Activated CD4-positive, alpha-beta T cell treated with anti-CD3 and anti-CD28 coated beads, Interleukin-2, amount 10 ng/mL, durations not matched to agents 7 days and 5 days (primary cell): ENCODE data around the gene NFE2L3. TPM values are rescaled to one million over a fixed set of nuclear protein-coding genes. Genes with fewer than 3 reads are reported as not detected.

ENCODE experiments used
- CTCF ChIA-PET: fragments of 350-600 bp; sonication (Branson Sonifier 250); formaldehyde crosslinking; loops from one replicate; lab custom pipeline; 2021; ENCODE audit warnings: antibody characterized with exemption; lab: Charles Lee
- POLR2A ChIA-PET: fragments of 350-600 bp; sonication (Branson Sonifier 250); formaldehyde crosslinking; loops from one replicate; lab custom pipeline; 2021; ENCODE audit warnings: antibody characterized with exemption; lab: Charles Lee
- DNase-seq: peaks from one replicate; pipeline ENCODE4 v3.0.0-alpha.2; 2020
- H3K27ac Mint-ChIP-seq: one replicate; pipeline ENCODE4 v1.8.0; 2021; ENCODE audit warnings: mild to moderate bottlenecking, moderate library complexity, mixed read lengths
- H3K27me3 Mint-ChIP-seq: one replicate; pipeline ENCODE4 v1.8.0; 2021; ENCODE audit warnings: mixed read lengths
- H3K36me3 Mint-ChIP-seq: one replicate; pipeline ENCODE4 v1.8.0; 2021; ENCODE audit warnings: low read depth, mixed read lengths
- H3K4me1 Mint-ChIP-seq: one replicate; pipeline ENCODE4 v1.8.0; 2021; ENCODE audit warnings: mixed read lengths
- H3K4me3 Mint-ChIP-seq: one replicate; pipeline ENCODE4 v1.8.0; 2021; ENCODE audit warnings: mild to moderate bottlenecking, moderate library complexity, mixed read lengths
- H3K9me3 Mint-ChIP-seq: one replicate; pipeline ENCODE4 v1.8.0; 2021; ENCODE audit warnings: mixed read lengths
- total RNA-seq, 2 experiments: library from RNA; stranded (reverse); gene quantifications; one replicate each; pipeline ENCODE4 v1.2.3, GENCODE V29; 2021

Gene NFE2L3
- total RNA-seq, 2 experiments from 2014 or later = 12.0 to 15.3 TPM

DNA sequence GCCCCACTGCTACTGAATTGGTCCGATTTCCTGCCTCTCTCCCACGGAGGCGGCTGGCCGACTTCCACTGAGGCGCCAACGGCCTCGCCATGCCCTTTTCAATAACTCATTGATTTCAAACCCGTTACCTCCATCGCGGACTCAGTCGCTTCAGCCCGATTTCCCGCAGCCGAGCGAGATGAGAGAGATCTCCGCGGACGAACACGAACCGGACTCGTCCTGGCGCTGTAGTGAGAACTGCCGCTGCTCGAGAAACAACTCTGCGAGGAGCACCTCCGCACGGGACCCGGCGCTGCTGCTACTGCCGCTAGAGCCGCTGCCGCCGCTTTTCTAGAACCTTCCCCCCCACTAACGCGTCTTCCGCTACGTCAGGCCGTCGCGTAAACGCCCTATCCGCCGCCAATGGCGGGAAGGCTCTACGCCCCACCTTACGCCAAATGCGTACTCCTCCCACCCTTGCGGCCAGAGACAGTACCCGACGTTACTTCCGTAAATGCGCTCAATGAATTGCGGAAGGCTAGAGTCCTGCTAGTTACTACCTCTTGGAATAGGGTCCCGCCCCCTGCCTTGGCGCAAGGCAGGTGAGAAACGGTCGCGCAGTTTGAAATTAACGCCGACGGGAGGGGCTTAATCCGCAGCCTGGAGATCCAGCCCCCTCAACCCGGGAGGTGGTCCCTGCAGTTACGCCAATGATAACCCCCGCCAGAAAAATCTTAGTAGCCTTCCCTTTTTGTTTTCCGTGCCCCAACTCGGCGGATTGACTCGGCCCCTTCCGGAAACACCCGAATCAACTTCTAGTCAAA is 48.6 kb downstream of the NFE2L3 start, which contains the start of gene HNRNPA2B1:
Gene HNRNPA2B1 (minus strand): TSS at position 303 of the 803 bp plus-strand sequence. CDS start 169 bp downstream, at position 134.
- ChIA-PET CTCF (interaction anchor here (0.6 to 4.1 kb wide), 7 partner anchors 9 to 110 kb away, joined by 3 to 30 read pairs (median 4); partner anchors contain the start of gene NFE2L3), POLR2A (interaction anchor here (0.9 to 2.5 kb wide), 6 partner anchors 12 to 338 kb away, joined by 3 to 10 read pairs (median 6); partner anchors contain the start of gene NFE2L3)
- Mint-ChIP-seq H3K4me1 (peaks cover 44% of the 10 kb centered on the region), H3K27me3 (no peaks in the 10 kb centered on the region), H3K9me3 (no peaks in the 10 kb centered on the region), H3K36me3 (peaks cover 76% of the 10 kb centered on the region), H3K27ac (peak within 1 kb of the TSS; percentile 100), H3K4me3 (peak within 1 kb of the TSS; percentile 97)
- peak; percentile 98 for DNase-seq

- no peaks in the 10 kb centered on the region for H3K27me3 Mint-ChIP-seq
- H3K36me3 Mint-ChIP-seq = peaks cover 75% of the 10 kb centered on the region
- no peaks in the 10 kb centered on the region for H3K9me3 Mint-ChIP-seq
- peak; percentile 93 for DNase-seq
- H3K4me3 Mint-ChIP-seq = peak within 1 kb of the TSS; percentile 97
- H3K4me1 Mint-ChIP-seq = peaks cover 44% of the 10 kb centered on the region
- ChIA-PET CTCF (interaction anchor here (0.6 to 1.5 kb wide), 2 partner anchors 10 to 40 kb away, joined by 3 to 4 read pairs; no protein-coding TSS in a partner anchor), POLR2A (interaction anchor here (0.6 to 2.1 kb wide), 4 partner anchors 13 to 93 kb away, joined by 3 to 7 read pairs (median 5); no protein-coding TSS in a partner anchor)
- H3K27ac Mint-ChIP-seq = peak within 1 kb of the TSS; percentile 100
Observed at GRCh38 chr7:26201247-26202018, 49.4 kb downstream of the NFE2L3 start, which contains the start of gene CBX3. TSS of gene CBX3 (plus strand) at chr7:26201745. CDS start at chr7:26202999, 1,254 bp downstream.

DNA sequence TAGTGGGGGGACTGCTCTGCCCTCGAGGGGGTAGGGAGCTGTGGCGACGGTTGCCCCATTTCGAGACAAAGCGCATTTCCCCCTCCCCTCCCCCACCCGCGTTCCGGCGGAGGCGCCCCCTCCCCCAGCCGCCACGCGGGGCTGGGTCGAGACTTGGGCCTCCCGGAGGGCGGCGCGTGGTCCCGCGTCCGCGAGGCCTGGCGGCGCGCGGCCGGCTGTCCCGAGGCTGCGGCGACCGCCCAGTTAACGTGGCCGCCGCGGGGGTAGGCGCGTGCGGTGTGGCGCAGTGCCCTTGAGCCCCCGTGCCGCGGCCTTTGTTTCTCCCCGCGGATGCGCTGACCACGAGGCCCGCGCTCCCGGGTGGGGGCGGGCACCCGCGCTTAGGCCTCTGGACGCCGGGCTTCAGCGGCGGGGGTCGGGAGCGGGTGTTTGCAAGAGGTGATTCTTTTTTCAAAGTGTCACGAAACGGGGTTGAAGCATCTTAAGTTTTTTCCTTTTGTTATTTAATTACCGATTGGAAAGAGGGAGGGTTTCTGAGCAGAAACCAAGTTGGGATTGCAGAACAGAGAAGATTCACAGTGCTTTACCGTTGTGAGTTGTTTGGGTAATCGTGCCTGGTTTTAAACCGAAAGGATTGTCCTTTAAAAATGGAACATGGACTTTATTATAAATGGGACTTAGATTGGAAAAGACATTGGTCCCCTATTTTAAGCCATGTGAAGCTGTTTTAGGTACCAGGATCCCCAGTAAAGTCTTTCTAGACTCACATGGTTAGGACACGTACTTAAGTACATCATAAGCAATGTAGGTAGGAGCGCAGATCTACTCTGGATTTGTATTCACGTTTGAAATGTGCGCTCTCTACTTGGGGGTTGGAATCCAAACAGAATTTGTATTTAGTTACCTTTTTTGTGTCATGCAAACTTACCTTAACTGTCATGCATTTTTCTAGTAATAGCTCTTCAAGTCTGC is 50.3 kb downstream of the NFE2L3 start:
- H3K27ac Mint-ChIP-seq = peak overlapping the region; percentile 91
- peaks cover 74% of the 10 kb centered on the region for H3K36me3 Mint-ChIP-seq
- POLR2A ChIA-PET = interaction anchor here (1.3 kb wide), 1 partner anchor 92 kb away, joined by 5 read pairs; no protein-coding TSS in a partner anchor
- no peaks in the 10 kb centered on the region for H3K27me3 Mint-ChIP-seq
- CTCF ChIA-PET = interaction anchor here (1.0 kb wide), 1 partner anchor 19 kb away, joined by 3 read pairs; no protein-coding TSS in a partner anchor
- H3K4me3 Mint-ChIP-seq = peak overlapping the region; percentile 97
- peaks cover 42% of the 10 kb centered on the region for H3K4me1 Mint-ChIP-seq
- no peaks in the 10 kb centered on the region for H3K9me3 Mint-ChIP-seq
- peak; percentile 59 for DNase-seq

DNA sequence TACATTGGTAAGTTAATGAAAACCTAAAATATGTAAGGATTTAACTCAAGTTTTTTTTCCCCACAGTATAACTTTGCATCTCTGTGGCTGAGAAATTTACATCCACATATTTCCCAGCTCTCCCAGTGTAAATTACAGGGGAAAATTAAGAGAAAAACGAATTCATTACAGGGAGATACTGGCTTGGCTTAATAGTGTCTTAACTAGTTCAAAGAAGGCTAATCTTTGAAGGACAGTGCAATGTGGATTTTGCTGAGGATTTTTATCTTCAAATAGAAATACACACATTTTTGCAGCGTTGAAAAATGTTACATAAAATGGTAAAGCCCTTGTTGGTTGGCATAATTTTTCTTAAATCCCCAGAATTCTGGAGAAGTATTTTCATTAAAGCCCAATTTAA is 51.0 kb downstream of the NFE2L3 start:
- Mint-ChIP-seq H3K27ac (peak overlapping the region; percentile 91), H3K36me3 (peaks cover 74% of the 10 kb centered on the region), H3K4me1 (peaks cover 45% of the 10 kb centered on the region), H3K27me3 (no peaks in the 10 kb centered on the region), H3K4me3 (peak overlapping the region; percentile 89), H3K9me3 (no peaks in the 10 kb centered on the region)
- ChIA-PET CTCF (interaction anchor here (1.0 kb wide), 1 partner anchor 20 kb away, joined by 3 read pairs; no protein-coding TSS in a partner anchor), POLR2A (no interaction called here)
- no peak for DNase-seq

- CTCF ChIA-PET = interaction anchor here (0.6 kb wide), 1 partner anchor 266 kb away, joined by 7 read pairs; no protein-coding TSS in a partner anchor
- H3K36me3 Mint-ChIP-seq = peaks cover 79% of the 10 kb centered on the region
- no peak overlapping the region for H3K27ac Mint-ChIP-seq
- peaks cover 60% of the 10 kb centered on the region for H3K4me1 Mint-ChIP-seq
- POLR2A ChIA-PET = no interaction called here
- no peak for DNase-seq
- no peaks in the 10 kb centered on the region for H3K9me3 Mint-ChIP-seq
- H3K27me3 Mint-ChIP-seq = no peaks in the 10 kb centered on the region
- H3K4me3 Mint-ChIP-seq = no peak overlapping the region
Observed at GRCh38 chr7:26208040-26208439, 56.0 kb downstream of the NFE2L3 start.

- ChIA-PET CTCF (no interaction called here), POLR2A (no interaction called here)
- H3K36me3 Mint-ChIP-seq = peaks cover 39% of the 10 kb centered on the region
- DNase-seq = no peak
- H3K4me1 Mint-ChIP-seq = peaks cover 22% of the 10 kb centered on the region
- H3K9me3 Mint-ChIP-seq = no peaks in the 10 kb centered on the region
- H3K27ac Mint-ChIP-seq = no peak overlapping the region
- no peak overlapping the region for H3K4me3 Mint-ChIP-seq
- H3K27me3 Mint-ChIP-seq = no peaks in the 10 kb centered on the region
Observed at GRCh38 chr7:26212921-26213718, 61.1 kb downstream of the NFE2L3 start.

DNA sequence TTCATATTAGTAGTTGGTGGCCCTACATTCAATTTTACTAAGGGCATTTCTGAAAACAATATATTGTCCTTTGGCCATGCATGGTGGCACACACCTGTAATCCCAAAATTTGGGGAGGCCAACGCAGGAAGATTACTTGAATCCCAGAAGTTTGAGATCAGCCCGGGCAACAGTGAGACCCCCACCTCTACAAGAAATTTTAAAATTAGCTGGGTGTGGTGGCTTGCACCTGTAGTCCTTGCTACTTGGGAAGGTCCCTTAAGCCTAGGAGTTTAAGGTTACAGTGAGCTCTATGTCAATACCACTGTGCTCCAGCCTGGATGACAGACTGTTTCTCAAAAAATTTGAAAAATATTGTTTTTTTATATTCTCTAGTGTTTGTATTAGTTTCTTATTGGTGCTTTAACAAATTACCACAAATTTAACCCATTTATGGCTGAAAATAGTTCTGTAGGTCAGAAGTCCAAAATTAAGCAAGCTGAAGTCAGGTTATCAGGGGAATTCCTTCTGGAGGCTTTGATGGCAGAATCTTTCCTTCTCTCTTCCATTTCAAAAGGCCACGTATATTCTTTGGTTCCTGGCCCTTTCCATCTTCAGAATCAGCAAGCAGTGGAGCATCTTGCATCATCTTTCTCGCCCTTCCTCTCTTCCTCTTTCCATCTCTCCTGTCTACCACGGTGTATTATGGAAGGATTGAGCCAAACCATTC is 62.0 kb downstream of the NFE2L3 start:
- Mint-ChIP-seq H3K27me3 (no peaks in the 10 kb centered on the region), H3K27ac (no peak overlapping the region), H3K4me3 (no peak overlapping the region), H3K4me1 (peaks cover 21% of the 10 kb centered on the region), H3K9me3 (no peaks in the 10 kb centered on the region), H3K36me3 (peaks cover 35% of the 10 kb centered on the region)
- POLR2A ChIA-PET = no interaction called here
- CTCF ChIA-PET = no interaction called here
- DNase-seq = no peak

- DNase-seq = no peak
- H3K4me3 Mint-ChIP-seq = no peak overlapping the region
- H3K27ac Mint-ChIP-seq = no peak overlapping the region
- H3K27me3 Mint-ChIP-seq = no peaks in the 10 kb centered on the region
- CTCF ChIA-PET = no interaction called here
- peaks cover 11% of the 10 kb centered on the region for H3K4me1 Mint-ChIP-seq
- peaks cover 20% of the 10 kb centered on the region for H3K36me3 Mint-ChIP-seq
- POLR2A ChIA-PET = no interaction called here
- H3K9me3 Mint-ChIP-seq = no peaks in the 10 kb centered on the region
Observed at GRCh38 chr7:26216049-26216448, 64.1 kb downstream of the NFE2L3 start.

GRCh38 chr7:26224359-26224758 is 72.4 kb downstream of the NFE2L3 start:
- no peaks in the 10 kb centered on the region for H3K9me3 Mint-ChIP-seq
- ChIA-PET CTCF (no interaction called here), POLR2A (no interaction called here)
- peaks cover 15% of the 10 kb centered on the region for H3K27me3 Mint-ChIP-seq
- H3K4me3 Mint-ChIP-seq = no peak overlapping the region
- DNase-seq = no peak
- no peaks in the 10 kb centered on the region for H3K4me1 Mint-ChIP-seq
- no peak overlapping the region for H3K27ac Mint-ChIP-seq
- H3K36me3 Mint-ChIP-seq = no peaks in the 10 kb centered on the region

DNA sequence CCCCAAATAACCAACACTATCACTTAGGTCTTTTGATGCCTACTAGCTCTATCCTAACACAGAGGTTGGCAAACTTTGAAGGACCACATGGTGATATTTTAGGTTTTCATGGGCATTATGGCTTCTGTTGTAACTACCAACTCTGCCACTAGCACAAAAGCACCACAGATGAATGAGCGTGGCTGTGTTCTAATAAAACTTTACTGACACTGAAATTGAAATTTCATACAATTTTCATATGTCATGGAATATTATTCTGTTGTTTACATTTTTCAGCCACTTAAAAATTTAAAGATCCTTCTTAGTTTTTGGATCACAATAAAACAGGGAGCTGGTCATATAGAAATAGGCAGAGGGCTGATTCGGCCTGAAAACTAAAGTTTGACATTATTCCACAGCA is 76.0 kb downstream of the NFE2L3 start:
- Mint-ChIP-seq H3K27me3 (peaks cover 15% of the 10 kb centered on the region), H3K4me3 (no peak overlapping the region), H3K36me3 (no peaks in the 10 kb centered on the region), H3K9me3 (no peaks in the 10 kb centered on the region), H3K27ac (no peak overlapping the region), H3K4me1 (no peaks in the 10 kb centered on the region)
- ChIA-PET CTCF (interaction anchor here (0.6 to 1.6 kb wide), 3 partner anchors 57 to 335 kb away, joined by 3 to 4 read pairs (median 4); no protein-coding TSS in a partner anchor), POLR2A (no interaction called here)
- no peak for DNase-seq
